Right lobe of liver (tissue), 4 donors: ENCODE results near the gene DOCK7.

Experiments used
- CTCF ChIP-seq, 4 donors: fragments of 200-600 bp in 3 of 4; fragments of 450-650 bp in 1 of 4; IDR thresholded peaks; one replicate each; pipeline versions ENCODE4 v1.5.1 to v1.8.0; 2016 to 2022; ENCODE audit warnings: antibody characterized with exemption in 4 of 4, mild to moderate bottlenecking in 2 of 4
- POLR2A ChIP-seq: fragments of 450-650 bp; IDR thresholded peaks from one replicate; pipeline ENCODE4 v1.6.1; 2017; ENCODE audit warnings: antibody characterized with exemption, mild to moderate bottlenecking
- donor health status: DM: no; HTN: no; CAD: no.
- donor health status: DM: no; HTN: no; CAD: no.
- donor health status: DM: no; HTN: yes; CAD: no.

DNA sequence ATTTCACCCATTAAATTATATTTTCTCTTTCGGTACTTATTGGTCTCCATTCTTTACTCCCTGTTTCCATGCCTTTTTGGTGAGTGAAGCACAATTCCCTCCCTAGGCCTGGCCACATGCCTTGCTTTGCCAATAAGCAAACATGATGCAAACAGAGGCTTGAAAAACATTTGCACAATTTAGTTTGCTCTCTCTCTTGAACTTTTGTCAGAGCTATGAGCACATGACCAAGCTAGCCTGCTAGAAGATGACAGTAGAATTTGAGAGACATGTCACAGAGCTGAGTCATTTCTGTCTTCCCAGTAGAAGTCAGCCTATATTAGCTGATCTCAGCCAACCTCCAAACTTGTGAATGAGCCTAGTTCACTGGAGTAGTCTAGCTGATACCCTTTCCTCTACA lies 66.3 kb downstream of the DOCK7 start:
- TF ChIP-seq CTCF (IDR thresholded peaks at IDR 0.05) (no peak), POLR2A (no peak)
